Tibial nerve (tissue), 4 donors: ENCODE measurements around the gene HSDL2. TPM values are rescaled to one million over a fixed set of nuclear protein-coding genes. Genes with fewer than 3 reads are reported as not detected.

Source experiments
- DNase-seq, 2 donors: peaks; one replicate each; pipeline ENCODE4 v3.0.0-alpha.2; 2019; ENCODE audit warnings: low spot score in 2 of 2
- H3K27ac ChIP-seq, 4 donors: fragments of 200-600 bp; sonication (generic) in 3 of 4; one replicate each; pipeline ENCODE4 v1.5.1; 2017 to 2019; ENCODE audit warnings: mild to moderate bottlenecking in 1 of 4
- H3K27me3 ChIP-seq, 2 donors: fragments of 200-600 bp; sonication (generic) in 1 of 2; one replicate each; pipeline versions ENCODE4 v1.5.1 to v1.6.0; 2017 to 2019
- H3K36me3 ChIP-seq, 3 donors: fragments of 200-600 bp; sonication (generic); one replicate each; pipeline ENCODE4 v1.5.1; 2018 to 2019
- H3K4me1 ChIP-seq, 4 donors: fragments of 200-600 bp; sonication (generic) in 3 of 4; one replicate each; pipeline ENCODE4 v1.5.1; 2017 to 2019
- H3K4me3 ChIP-seq, 4 donors: fragments of 200-600 bp; sonication (generic) in 3 of 4; one replicate each; pipeline ENCODE4 v1.5.1; 2017 to 2019; ENCODE audit warnings: mild to moderate bottlenecking in 1 of 4, moderate library complexity in 1 of 4
- H3K9me3 ChIP-seq, 4 donors: fragments of 200-600 bp; sonication (generic) in 3 of 4; one replicate each; pipeline ENCODE4 v1.5.1; 2017 to 2019
- CTCF ChIP-seq, 5 experiments: fragments of 200-600 bp in 3 of 5; fragments of 450-650 bp in 2 of 5; sonication (generic) in 3 of 5; IDR thresholded peaks; one replicate each; pipeline ENCODE4 v1.5.1; 2016 to 2019; ENCODE audit warnings: antibody characterized with exemption in 5 of 5, mild to moderate bottlenecking in 3 of 5, moderate library complexity in 2 of 5
- EP300 ChIP-seq, 2 donors: sonication (generic); formaldehyde crosslinking; IDR thresholded peaks; one replicate each; pipeline ENCODE4 v1.6.1; 2017; ENCODE audit warnings: antibody characterized with exemption in 2 of 2, mild to moderate bottlenecking in 1 of 2
- POLR2A ChIP-seq, 2 donors: fragments of 450-650 bp; IDR thresholded peaks; one replicate each; pipeline ENCODE4 v1.6.1; 2017; ENCODE audit warnings: antibody characterized with exemption in 2 of 2, mild to moderate bottlenecking in 2 of 2, moderate library complexity in 2 of 2
- WGBS, 2 donors: methylation state at CpG; one replicate each; pipeline ENCODE4 v1.1.5; 2018; 5-methylcytosine and 5-hydroxymethylcytosine counted together
- total RNA-seq, 4 donors: library from RNA; depleted of rRNA; stranded (reverse); fragments of >200 nt; gene quantifications; one replicate each; pipeline ENCODE4 v1.1.0, GENCODE V29; 2016

The HSDL2 gene
- total RNA-seq, 4 donors from 2014 or later = 34.1 to 48.9 (median 37.7) TPM

GRCh38 chr9:112446080-112446479, 66.2 kb downstream of the HSDL2 start:
- Histone ChIP-seq H3K4me1 (no peaks in the 10 kb centered on the region), H3K27ac (no peak overlapping the region), H3K36me3 (peaks cover 0 to 15% (median 0%) of the 10 kb centered on the region in 3 donors), H3K9me3 (no peaks in the 10 kb centered on the region), H3K27me3 (no peaks in the 10 kb centered on the region), H3K4me3 (no peak overlapping the region)
- no peak for DNase-seq
- no peak for TF ChIP-seq CTCF (IDR thresholded peaks at IDR 0.05)
- TF ChIP-seq POLR2A (IDR thresholded peaks at IDR 0.05) = no peak
- TF ChIP-seq EP300 (IDR thresholded peaks at IDR 0.05) = no peak
- 97 to 100% methylated on average over 2 of the region's 2 CpGs for WGBS, 2 donors

GRCh38 chr9:112446526-112446925, 66.6 kb downstream of the HSDL2 start:
- WGBS, 2 donors = 69 to 72% methylated on average over 2 of the region's 2 CpGs
- H3K4me3 ChIP-seq = no peak overlapping the region
- H3K9me3 ChIP-seq = no peaks in the 10 kb centered on the region
- H3K27ac ChIP-seq = no peak overlapping the region
- H3K36me3 ChIP-seq = peaks cover 0 to 11% (median 0%) of the 10 kb centered on the region in 3 donors
- DNase-seq = no peak
- H3K27me3 ChIP-seq = no peaks in the 10 kb centered on the region
- no peaks in the 10 kb centered on the region for H3K4me1 ChIP-seq
- no peak for TF ChIP-seq POLR2A (IDR thresholded peaks at IDR 0.05)
- no peak for TF ChIP-seq EP300 (IDR thresholded peaks at IDR 0.05)
- TF ChIP-seq CTCF (IDR thresholded peaks at IDR 0.05) = no peak

GRCh38 chr9:112447283-112447761, 67.4 kb downstream of the HSDL2 start:
- TF ChIP-seq CTCF (IDR thresholded peaks at IDR 0.05) (no peak), EP300 (IDR thresholded peaks at IDR 0.05) (no peak), POLR2A (IDR thresholded peaks at IDR 0.05) (no peak)
- Histone ChIP-seq H3K4me1 (no peaks in the 10 kb centered on the region), H3K36me3 (peaks cover 0 to 8% (median 0%) of the 10 kb centered on the region in 3 donors), H3K27ac (no peak overlapping the region), H3K9me3 (no peaks in the 10 kb centered on the region), H3K27me3 (no peaks in the 10 kb centered on the region), H3K4me3 (no peak overlapping the region)
- DNase-seq = no peak
- 45 to 64% methylated on average over 2 of the region's 2 CpGs for WGBS, 2 donors

GRCh38 chr9:112462855-112463254, 82.9 kb downstream of the HSDL2 start:
- Histone ChIP-seq H3K27ac (no peak overlapping the region), H3K9me3 (peaks cover 0 to 12% (median 1%) of the 10 kb centered on the region in 4 donors), H3K4me1 (no peaks in the 10 kb centered on the region), H3K36me3 (peaks cover 0 to 81% (median 6%) of the 10 kb centered on the region in 3 donors), H3K4me3 (no peak overlapping the region), H3K27me3 (no peaks in the 10 kb centered on the region)
- WGBS, 2 donors = 100% methylated on average over 1 of the region's 1 CpG
- TF ChIP-seq EP300 (IDR thresholded peaks at IDR 0.05) (no peak), POLR2A (IDR thresholded peaks at IDR 0.05) (no peak), CTCF (IDR thresholded peaks at IDR 0.05) (no peak)
- DNase-seq = no peak

GRCh38 chr9:112465352-112465751, 85.4 kb downstream of the HSDL2 start:
- H3K4me1 ChIP-seq = no peaks in the 10 kb centered on the region
- TF ChIP-seq POLR2A (IDR thresholded peaks at IDR 0.05) (no peak), CTCF (IDR thresholded peaks at IDR 0.05) (no peak), EP300 (IDR thresholded peaks at IDR 0.05) (no peak)
- H3K27ac ChIP-seq = no peak overlapping the region
- peaks cover 0 to 12% (median 1%) of the 10 kb centered on the region in 4 donors for H3K9me3 ChIP-seq
- H3K4me3 ChIP-seq = no peak overlapping the region
- H3K27me3 ChIP-seq = no peaks in the 10 kb centered on the region
- 96% methylated on average over 4 of the region's 4 CpGs for WGBS, 2 donors
- DNase-seq = no peak
- peaks cover 0 to 64% (median 6%) of the 10 kb centered on the region in 3 donors for H3K36me3 ChIP-seq
